ENCODE results near the gene ADCY2. TPM values are rescaled to one million over a fixed set of nuclear protein-coding genes. Genes with fewer than 3 reads are reported as not detected.

Gene ADCY2
- total RNA-seq, 1 donor from 2014 or later, result not detected

DNA sequence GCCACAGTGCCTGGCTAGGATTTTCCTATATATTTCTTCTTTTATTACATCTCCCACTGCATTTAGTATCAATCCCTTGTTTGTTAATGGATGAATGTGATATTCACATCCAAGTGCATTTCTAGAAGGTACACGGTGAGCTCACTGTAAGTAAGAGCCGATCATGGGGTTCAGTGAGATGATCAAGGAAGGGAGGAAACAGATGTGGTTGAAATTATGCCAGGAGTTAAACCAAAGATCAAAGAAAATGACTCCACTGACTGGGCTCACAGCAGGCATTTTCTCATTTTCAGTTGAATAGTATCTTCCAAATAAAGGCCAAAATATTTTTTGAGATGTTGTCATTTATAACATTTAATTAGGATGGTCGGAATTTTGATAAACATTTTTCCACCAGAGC lies 357.2 kb downstream of the ADCY2 start:
- no peak for DNase-seq

DNA sequence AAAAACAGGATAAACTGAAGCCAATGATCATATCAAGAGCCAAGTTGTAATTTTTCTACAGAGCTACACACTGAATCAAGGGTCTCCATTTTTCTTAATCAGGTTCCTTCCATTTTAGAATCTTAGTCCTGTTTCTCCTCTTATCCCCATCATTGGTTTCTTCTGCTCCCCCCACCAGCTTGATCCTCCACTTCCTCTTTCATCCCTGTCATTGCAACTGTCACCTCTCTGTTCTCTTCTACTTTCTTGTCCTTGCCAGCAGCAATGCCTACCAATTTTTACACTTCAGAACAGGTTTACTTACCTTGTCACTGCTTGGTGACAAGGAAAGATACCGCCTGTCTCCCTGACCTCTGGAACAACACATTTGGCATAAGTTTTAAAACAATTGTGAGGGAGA lies 357.7 kb downstream of the ADCY2 start:
- no peak for DNase-seq

DNA sequence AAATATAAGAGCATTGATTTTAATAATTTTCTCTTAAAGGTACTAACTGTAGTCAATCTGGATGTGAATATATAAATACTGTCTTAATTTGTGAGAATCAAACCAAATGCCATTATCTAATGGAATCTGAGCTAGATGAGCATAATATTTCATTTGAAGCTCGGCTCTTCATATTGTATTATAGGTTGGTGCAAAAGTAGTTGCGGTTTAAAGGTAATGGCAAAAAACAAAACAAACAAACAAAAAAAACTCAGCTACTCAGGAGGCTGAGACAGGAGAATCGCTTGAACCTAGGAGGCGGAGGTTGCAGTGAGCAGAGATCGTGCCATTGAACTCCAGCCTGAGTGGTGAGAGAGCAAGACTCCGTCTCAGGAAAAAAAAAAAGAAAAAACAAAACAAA lies 358.6 kb downstream of the ADCY2 start:
- DNase-seq, result no peak

DNA sequence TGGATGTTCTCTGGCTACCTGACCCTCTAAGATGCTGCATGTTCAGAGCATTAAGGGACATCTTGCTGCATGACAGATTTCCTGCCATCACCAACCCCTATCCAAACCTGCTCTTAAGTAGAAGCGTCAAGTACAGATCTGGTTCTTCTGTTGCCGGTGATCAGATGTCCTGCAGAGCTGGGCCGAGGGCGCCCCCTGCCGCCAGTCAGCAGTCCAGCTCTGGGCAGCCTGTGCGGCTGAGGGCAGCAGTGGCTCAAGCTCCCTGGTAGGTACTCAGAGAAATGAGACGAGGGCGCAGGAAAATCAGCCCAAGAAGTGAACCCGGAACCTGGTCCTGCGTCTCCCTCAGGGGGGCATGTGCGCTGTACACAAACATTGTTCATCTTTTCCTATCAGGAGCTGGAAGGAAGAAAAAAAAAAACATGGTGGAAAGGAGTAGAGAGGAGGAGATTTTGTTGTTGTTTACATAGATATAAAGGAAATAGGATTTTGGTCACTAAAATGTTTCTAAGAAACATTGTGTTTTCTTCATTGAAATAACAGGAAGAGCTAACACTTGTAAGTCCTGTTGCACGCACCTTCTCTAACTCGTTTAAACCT lies 359.2 kb downstream of the ADCY2 start:
- DNase-seq, result peak; percentile 62

DNA sequence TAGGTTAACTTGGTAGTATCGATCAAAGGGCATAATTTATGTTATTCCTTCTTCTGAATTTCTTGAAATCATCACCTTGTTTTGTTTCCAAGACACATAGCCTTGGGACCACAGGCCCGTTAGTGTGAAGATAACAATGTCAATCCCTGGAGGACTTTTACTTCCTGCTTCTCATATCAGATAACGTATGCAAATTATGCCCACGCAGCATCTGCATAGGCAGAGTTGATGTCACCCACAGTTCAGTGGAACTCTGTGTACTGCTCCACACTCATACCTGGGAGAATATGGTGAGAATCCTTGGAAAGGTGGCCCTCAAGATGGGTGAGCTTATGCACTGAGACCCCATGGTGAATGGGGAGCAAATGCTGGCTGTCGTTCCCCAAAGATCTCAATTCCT lies 360.0 kb downstream of the ADCY2 start:
- no peak for DNase-seq

DNA sequence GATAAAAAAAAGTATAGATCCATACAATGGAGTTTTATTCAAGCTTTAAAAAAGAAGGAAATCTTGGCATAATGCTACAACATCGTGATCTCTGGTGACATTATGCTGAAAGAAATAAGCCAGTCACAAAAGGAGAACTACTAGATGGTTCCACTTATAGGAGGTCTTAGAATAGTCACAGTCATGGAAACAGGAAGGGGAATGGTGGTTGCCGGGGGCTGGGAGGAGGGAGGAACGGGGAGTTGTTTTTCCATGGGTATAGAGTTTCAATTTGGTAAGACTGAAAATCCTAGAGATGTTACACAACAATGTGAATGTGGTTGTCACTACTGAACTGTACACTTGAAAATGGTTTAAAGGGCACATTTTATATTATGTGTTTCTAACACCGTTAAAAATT lies 360.5 kb downstream of the ADCY2 start:
- DNase-seq, result no peak

DNA sequence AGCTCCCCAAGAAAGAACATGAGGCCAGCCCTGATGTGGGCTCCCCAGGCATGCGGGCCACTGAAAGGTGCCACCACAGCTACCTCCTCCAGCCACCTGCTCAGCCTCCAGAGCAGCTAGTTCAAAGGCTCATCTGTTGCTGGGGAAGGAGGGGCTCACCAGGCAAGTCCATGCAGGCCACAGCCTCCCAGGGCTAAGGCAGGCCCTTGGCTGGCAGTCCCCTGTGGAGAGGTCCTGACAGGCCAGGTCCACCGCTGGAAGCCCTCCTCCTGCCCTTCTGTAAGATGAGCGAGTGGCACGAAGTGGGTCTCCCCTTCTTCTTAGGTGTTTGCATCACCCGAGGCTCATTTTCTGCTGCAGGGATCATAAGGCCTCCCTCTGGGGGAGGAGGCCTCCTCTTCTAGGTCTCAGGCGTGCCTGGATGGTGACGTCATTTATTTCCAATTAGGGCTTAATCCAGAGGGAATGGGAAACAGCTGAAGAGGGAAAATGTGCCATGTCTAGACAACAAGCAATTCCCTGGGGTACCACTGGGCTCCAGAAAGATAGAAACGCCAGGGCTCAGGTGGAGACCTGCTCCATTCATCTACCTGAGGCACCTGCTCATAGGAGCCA lies 363.4 kb downstream of the ADCY2 start:
- DNase-seq, result no peak

DNA sequence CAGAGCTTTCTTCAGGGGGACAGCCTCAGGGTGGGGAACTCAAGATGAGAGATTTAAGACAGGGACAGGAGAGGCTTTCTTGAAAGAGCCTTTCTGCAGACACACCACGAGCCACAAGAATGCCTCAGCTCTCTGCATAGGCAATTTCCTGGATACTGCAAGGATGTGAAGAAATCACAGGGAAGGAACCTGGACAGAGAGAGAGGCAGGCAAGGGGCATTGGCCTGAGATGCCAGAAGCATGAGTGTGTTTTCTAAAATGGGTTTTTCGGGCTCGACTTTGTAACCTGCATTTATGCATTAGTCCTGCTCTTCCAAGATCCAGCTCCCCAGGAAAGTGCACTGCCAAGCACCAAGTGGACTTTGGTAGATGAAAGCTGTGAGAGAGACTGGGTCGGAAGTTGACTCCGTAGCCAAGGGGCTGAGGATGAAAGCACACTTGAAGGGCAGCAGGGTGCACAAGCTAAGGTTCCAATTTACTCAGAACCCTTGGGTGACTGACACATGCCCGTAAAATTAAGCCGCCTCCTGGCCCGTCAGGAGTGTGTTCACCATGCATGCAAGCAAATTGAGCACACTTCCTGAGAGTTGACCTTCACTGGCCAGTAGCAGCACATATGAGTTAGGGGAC lies 364.1 kb downstream of the ADCY2 start:
- no peak for DNase-seq

DNA sequence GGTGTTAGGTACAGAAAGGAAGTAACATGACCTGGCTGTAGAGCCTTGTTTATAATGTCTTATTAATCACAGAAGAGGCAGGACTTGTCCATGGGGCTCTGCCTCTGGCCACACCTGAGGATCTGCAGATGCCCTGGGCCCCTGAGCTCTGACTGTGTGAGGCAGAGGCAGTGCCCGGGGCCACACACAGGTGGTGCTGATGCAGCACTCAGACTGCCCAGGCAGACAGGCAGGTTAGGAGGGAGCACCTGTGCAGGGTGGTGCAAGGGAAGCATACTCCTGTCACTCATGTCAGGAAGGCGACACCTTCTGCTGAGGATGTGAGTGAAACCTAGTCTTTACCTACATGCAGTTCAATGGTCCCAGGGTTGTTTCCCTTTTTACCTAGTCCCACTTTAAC lies 366.3 kb downstream of the ADCY2 start:
- DNase-seq, result no peak

DNA sequence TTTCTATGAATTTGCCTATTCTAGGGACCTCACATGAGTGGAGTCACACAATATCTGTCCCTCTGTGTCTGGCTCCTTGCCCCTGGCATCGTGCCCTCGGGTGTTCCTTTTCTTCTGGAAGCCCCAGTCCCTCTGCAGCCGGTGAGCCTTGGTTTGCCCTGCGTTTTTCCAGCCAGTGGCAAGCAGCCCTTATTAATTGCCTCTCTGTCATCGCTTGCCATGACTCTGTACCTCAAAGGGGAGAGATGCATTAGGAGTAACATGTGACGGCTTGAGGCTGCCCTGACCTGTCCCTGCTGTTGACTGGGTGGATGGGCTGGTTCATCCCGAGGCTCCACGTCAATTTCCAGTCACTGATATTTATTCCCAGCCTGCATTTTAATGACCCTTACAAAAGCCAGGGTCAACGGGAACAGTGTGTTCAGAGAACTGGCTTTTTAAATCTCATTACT lies 367.7 kb downstream of the ADCY2 start:
- no peak for DNase-seq

DNA sequence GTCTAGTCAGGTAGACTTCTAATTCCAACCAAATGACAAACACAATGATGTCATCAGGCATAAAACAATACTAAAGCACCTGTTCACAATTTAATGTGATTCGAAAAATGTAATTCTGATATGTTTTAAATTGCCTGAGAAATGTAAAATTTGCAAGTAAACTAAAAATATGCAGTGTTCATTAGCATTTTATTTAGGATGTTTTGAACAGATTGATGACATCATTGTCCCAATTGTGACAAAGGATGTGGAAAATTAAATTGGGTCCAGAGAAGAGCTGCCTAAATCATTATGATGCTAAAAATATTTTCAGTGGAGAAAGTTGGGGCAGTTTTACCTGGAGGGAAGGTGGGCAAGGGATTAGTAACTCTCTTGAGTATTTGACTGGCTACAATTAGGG lies 368.5 kb downstream of the ADCY2 start:
- no peak for DNase-seq

DNA sequence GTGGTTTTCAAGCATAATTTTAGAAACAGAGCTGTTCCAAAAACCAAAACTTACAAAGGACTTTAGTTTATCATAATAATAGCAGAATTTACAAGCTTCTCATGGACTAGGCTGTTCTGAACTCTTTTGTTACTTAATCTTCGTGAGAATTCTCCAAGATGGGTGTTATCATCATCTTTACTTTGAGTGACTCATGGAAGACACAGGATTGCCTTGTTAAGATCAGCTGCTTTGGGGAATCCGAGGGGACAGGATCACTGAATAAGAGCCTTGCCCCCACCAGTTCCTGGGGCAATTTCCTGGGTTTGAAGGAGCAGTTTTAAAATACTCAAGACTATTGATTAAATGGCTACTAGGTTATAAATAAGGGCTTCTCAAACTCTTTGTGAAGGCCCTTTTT lies 374.5 kb downstream of the ADCY2 start:
- no peak for DNase-seq

DNA sequence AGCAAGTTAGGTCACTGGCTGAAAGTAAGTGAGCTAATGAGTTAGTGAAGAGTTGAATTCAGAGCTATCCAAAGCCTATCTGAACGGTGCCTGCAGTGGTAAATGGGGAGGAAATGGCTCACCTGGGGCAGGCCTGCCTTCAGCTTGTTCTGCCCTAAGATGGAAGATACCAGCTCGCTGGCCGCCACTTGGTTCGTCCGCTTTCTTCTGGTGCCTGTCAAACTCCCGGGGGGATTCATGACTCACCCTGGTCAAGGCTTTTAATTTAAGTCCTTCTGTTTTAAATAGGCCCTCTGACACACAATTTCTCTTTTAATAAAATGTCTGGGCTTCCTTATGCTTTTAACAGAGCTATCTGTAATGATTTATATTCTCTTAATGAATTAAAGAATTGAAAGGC lies 376.2 kb downstream of the ADCY2 start:
- DNase-seq, result no peak

DNA sequence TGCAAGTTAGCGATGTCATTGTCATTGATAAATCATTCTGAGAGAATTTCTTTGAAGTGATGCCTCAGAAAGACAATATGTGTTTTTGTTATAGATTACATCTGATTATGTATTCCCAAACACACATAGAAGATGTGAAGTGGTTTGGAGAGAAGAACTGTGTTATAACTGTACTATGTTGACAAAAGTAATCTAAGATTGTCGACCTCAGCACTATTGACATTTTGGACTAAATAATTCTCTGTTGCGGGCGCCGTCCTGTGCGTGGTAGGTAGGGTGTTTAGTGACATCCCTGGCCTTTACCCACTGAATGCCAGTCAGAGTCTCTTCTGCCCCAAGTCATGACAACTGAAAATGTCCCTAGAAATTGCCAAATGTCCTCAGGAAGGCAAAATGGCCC lies 377.2 kb downstream of the ADCY2 start:
- no peak for DNase-seq

DNA sequence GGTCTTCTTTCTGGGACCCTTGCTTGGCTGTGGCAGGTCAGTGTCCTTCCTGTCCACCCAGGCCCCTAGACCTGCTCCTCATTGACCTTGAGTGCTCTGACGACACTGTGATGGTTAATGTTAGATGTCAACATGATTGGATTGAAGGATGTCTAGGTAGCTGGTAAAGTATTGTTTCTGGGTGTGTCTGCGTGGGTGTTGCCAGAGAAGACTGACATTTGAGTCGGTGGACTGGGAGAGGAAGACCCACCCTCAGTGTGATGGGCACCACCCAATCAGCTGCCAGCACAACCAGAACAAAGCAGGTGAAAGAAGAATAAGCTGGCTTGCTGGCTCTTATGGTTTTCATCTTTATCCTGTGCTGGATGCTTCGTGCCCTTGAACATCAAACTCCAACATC lies 380.5 kb downstream of the ADCY2 start:
- DNase-seq, result no peak

DNA sequence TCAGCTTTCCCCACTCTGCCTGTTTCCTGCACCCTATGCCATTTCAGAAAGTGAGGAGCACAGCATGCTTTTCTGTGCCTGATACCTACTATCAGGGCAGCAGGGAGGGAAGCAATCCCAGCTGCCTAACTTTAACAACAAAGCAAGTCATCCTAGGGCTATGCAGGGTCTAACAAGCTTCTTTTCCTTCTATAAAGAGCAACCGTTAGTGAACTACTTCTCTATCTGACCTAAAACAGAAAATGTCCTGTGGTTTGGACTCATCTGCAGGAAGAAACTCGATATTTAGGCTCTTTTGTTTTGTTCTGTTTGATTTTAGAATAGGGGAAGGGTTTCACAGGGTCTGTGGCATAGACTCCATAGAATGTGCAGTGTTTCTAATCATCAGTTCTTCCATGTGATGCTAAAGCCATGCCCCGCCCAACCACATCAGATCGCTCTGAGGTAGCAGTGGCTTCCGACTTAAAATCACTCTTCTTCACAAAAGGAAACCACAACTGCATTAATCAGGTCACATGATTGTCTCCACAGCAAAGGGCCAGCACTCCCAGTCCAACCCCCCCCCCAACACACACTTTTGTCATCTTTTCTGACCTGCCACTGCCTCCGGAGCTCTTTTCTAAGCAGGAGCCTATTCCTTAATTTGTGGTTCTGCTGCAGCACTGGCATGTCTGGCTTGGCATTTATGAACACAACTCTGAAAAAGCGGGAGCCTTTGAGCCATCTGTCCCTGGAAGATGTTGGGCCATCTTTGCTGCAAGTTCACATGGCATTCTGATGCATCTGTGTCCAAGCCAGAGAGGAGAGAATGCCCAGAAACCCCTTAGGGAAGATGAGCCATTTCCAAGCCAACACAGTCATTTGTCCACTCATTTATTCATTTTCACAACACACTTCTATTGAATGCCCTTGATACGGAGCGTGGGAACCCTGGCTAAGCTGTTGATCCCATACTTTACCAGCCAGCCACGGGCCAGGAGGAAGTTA lies 383.4 kb downstream of the ADCY2 start:
- DNase-seq, result no peak

DNA sequence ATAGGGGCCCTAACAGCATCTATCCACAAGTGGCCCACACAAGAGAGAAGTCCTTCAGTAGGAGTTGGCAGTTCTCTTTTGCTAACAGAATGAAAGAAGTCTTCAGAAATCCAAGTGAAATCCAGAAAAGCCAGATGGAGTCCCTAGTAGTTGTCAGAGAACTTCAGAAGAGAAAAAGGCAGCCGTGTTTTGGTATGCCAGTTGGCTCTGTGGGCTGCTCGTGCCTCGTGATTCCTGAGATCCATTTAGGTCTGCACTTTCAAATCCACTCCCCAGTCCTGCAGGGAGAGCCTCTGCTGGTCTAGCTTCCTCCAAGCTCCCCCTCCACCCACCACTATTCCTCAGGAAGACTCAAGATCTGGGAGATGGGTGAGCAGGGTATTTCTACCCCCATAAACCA lies 386.0 kb downstream of the ADCY2 start:
- DNase-seq, result no peak

DNA sequence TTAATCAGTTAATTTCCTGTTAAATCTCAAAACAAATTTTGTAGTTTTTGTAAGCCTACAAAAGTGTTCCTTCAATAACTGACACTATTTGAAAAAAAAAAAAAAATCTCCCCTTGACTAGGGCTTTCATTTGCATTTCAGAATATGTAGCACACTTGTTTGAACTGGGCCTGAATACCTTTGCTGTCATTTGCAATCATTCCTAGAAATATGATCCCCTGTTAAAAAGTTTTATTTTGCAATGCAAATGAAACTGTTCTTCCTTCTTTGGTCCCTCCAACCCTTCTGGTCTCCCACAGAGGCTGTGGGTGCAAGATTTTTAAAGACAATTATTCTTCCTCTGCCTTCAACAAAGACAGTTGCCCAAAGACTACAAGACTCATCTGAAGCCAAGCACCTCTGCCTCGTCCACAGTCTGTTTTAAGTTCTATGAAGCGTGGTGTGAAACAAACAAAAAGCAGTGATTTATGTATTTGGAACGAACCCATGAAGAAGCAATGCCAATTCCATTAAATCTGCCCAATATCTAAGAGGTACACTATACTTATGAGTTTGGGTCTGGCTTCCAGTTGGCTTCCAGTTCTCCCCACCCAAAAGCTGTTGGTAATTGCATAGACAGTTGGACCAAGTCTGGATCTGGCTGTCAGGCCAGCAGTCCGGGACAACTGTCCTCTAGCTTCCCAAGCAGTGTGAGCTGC lies 388.9 kb downstream of the ADCY2 start:
- DNase-seq, result no peak

DNA sequence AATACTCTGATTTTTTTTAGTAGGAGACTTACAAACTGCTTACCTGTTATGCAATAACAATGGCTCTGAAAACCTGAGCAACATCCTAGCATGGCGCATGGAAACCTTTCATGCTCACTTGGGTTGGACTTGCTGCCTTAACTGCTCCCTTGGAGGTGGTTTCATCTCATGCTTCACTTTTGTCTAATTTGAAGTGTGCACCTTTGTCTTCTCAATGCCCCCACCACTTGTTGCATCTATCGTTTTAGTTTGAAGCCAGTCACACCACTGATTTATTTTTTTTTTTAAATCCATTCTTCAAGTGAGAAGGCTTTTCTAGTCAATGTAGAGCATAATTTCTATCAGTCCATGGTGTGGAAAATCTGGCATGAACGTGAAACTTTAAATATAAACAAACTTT lies 391.8 kb downstream of the ADCY2 start:
- no peak for DNase-seq

DNA sequence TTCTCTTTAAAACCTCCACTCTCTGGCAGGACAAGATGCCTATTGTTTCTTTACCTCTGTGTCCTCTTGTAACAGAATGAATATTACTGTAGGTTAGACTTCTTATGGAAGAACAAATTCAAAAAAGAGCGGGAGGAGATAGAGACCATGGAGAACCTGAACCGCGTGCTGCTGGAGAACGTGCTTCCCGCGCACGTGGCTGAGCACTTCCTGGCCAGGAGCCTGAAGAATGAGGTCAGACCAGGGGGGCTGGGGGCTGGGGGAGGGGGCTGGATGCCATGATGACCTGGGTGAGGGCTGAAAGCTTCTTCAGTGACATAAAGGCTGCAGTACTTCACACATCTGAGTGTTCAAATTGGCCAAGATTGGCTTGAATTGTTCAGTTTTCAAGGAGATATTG lies 393.6 kb downstream of the ADCY2 start:
- DNase-seq, result no peak

DNA sequence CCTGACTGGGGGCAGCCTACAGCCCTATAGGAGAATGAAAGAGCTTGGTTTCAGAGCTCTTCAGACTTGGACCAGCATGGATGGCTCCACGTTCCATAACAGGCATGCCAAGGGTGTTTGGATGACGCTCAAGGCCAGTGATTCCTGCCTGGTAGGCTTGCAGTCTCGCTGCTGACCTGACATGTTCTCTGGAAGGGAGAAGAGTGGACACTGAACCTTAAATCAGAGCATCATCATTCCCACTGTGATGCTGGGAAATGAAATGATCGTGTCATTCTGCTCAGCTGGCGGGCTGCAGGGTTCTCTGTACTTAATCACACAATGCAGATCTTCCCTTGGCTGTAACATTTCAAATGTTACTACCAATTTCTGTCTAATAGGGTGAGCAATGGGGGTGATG lies 398.0 kb downstream of the ADCY2 start:
- no peak for DNase-seq

DNA sequence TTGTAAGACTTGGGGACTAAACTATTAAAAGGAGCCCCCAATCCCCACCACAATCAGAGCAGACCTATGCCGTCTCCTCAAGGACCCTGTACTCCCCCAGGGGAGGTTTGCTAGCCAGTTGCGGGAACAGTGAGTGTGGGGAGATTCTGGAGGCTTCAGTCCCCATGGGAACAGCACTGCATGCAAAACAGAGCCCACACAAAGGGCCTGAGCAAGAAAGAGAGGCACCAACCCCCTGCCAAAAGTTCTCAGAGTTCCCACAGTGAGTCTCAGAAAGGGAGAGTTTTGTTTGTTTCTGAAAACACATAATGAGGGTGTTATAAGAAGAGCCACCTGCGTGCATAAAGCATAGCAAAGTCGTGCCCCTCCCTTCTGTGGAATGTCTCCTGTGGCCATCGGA lies 398.4 kb downstream of the ADCY2 start:
- no peak for DNase-seq

DNA sequence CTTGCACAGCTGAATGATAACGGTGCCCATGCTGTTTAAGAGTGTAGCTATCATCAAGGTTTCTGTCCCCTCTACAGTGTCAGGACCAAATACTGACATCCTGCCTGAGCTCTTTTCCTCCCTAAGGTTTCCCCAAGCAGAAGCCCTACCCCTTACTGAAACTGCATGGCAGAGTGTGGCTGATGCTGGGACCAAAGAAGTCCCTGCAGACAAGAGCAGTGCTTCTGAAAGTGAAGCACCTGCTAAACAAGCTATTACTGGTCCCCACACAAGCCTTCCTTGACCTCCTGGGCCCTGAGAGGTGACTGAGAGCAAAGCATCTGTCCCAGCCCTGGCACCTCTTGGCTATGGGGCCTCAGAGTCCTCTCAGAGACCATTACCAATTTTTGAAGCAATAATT lies 398.9 kb downstream of the ADCY2 start:
- DNase-seq, result no peak
